Activated naive CD4-positive, alpha-beta T cell treated with anti-CD3 and anti-CD28 coated beads for 36 hours (primary cell): ENCODE data around the gene MED12L. TPM values are rescaled to one million over a fixed set of nuclear protein-coding genes. Genes with fewer than 3 reads are reported as not detected.
"Not testable (repeated sequence)": the region's sequence is repeated elsewhere in the genome, so short reads cannot be mapped to it uniquely, and the experiment has no call there.

Experiments used
- CTCF ChIA-PET: fragments of 350-600 bp; sonication (Branson Sonifier 250); formaldehyde crosslinking; loops from one replicate; lab custom pipeline; 2021; ENCODE audit warnings: antibody characterized with exemption; lab: Charles Lee
- DNase-seq: peaks from one replicate; pipeline ENCODE4 v3.0.0-alpha.2; 2020
- H3K27ac Mint-ChIP-seq: one replicate; pipeline ENCODE4 v1.8.0; 2021; ENCODE audit warnings: mild to moderate bottlenecking, mixed read lengths
- H3K27me3 Mint-ChIP-seq: one replicate; pipeline ENCODE4 v1.8.0; 2021; ENCODE audit warnings: low read depth, mixed read lengths
- H3K36me3 Mint-ChIP-seq: one replicate; pipeline ENCODE4 v1.8.0; 2021; ENCODE audit warnings: low read depth, mixed read lengths
- H3K4me1 Mint-ChIP-seq: one replicate; pipeline ENCODE4 v1.8.0; 2021; ENCODE audit warnings: low read depth, mixed read lengths
- H3K4me3 Mint-ChIP-seq: one replicate; pipeline ENCODE4 v1.8.0; 2021; ENCODE audit warnings: mild to moderate bottlenecking, moderate library complexity, mixed read lengths
- H3K9me3 Mint-ChIP-seq: one replicate; pipeline ENCODE4 v1.8.0; 2021; ENCODE audit warnings: mixed read lengths
- intact Hi-C: fragments of 100-400 bp; cut with micrococcal nuclease; formaldehyde crosslinking; loops from one replicate; pipeline ENCODE4 v1.15.1; 2023
- total RNA-seq, 2 experiments: library from RNA; stranded (reverse); gene quantifications; one replicate each; pipeline ENCODE4 v1.2.3, GENCODE V29; 2021

The MED12L gene
- total RNA-seq, 2 experiments from 2014 or later = 1.4 to 2.0 TPM

- H3K9me3 Mint-ChIP-seq = peaks cover 18% of the 10 kb centered on the region
- peaks cover 5% of the 10 kb centered on the region for H3K36me3 Mint-ChIP-seq
- CTCF ChIA-PET = interaction anchor here (0.9 to 8.4 kb wide), 6 partner anchors 6 to 62 kb away, joined by 3 to 248 read pairs (median 63); partner anchors contain the start of gene P2RY14
- H3K4me1 Mint-ChIP-seq = peaks cover 46% of the 10 kb centered on the region
- H3K27ac Mint-ChIP-seq = no peak overlapping the region
- no peaks in the 10 kb centered on the region for H3K27me3 Mint-ChIP-seq
- DNase-seq = no peak
- intact Hi-C loops = loop anchor here (10.0 kb wide), 2 partner anchors 140 to 430 kb away; partner anchors contain the start of gene MED12L
- H3K4me3 Mint-ChIP-seq = no peak overlapping the region
Observed at GRCh38 chr3:151224268-151224866, 138.9 kb downstream of the MED12L start.

DNA sequence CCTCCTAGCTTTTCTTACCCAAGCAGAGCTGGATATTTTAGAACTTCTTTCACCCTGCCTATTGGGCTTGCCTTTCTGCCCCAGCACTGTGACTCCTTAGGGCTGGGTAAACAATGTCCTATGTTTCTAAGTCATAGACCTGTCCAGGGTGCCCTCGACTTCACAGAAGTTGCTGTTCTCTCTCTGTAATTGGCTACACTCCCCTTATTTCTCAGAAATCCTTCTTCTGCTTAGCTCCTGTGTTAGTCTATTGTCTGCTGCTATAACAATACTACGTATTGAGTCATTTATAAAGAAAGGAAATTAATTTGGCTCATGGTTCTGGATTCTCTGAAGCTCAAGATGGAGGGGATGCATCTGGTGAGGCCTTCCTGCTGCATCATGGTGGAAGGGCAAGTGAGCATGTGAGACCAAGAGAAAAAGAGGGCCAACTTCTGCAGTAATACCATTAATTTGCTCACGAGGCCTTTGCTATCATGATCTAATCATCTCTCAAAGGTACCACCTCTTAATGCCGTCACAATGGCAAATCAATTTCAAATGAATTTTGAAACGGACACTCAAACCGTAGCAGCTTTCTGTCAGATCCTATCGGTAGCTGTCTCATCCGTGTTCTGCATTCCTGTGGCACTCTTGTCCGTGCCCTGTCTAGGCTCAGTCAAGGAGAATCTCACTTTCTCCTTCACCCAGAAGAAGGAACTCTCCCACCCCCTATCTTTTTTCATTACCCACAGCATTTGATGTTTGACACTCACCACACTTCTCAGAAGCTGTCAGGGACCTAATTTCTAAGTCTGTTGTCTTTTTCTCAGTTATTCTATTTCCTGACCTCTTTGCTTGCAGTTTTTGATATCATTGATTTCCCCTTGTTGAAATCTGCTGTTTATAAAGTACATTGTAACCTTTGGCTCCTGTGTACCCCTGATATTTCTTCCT, 139.8 kb downstream of the MED12L start:
- H3K9me3 Mint-ChIP-seq = peaks cover 18% of the 10 kb centered on the region
- no peak overlapping the region for H3K4me3 Mint-ChIP-seq
- H3K36me3 Mint-ChIP-seq = peaks cover 5% of the 10 kb centered on the region
- intact Hi-C loops = loop anchor here (5.0 to 10.0 kb wide), 3 partner anchors 141 to 692 kb away; partner anchors contain the start of gene MED12L
- H3K27me3 Mint-ChIP-seq = no peaks in the 10 kb centered on the region
- no peak for DNase-seq
- H3K4me1 Mint-ChIP-seq = peaks cover 48% of the 10 kb centered on the region
- CTCF ChIA-PET = interaction anchor here (0.9 to 8.4 kb wide), 8 partner anchors 7 to 61 kb away, joined by 3 to 248 read pairs (median 22); partner anchors contain the start of gene P2RY14
- peak overlapping the region; percentile 73 for H3K27ac Mint-ChIP-seq

DNA sequence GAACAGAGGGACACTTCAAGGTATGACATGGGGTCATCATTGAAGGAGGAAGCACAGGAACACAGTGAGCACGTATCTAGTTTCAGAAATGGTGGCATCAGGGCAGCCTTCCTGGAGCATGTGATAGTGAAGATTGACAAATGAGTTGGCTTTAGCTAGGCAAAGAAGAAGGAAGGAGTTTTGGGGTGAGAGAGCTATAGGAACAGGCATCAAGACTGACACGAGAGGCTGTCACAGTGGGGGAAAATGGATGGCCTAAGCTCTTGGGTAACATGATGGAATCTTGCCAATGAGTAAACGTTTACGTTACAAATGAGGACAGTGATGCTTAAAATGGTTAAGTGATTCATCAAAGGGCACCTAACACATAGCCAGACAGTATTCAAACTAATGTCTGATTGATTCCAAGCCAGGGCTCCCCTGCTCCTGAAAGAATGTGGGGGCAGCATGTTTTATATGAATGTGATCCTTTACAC, 140.7 kb downstream of the MED12L start:
- H3K27me3 Mint-ChIP-seq = no peaks in the 10 kb centered on the region
- H3K27ac Mint-ChIP-seq = peak overlapping the region; percentile 73
- intact Hi-C loops = loop anchor here (1.0 to 10.0 kb wide), 4 partner anchors 35 to 691 kb away; partner anchors contain the start of gene MED12L
- H3K4me3 Mint-ChIP-seq = no peak overlapping the region
- peak; percentile 39 for DNase-seq
- peaks cover 56% of the 10 kb centered on the region for H3K4me1 Mint-ChIP-seq
- peaks cover 5% of the 10 kb centered on the region for H3K36me3 Mint-ChIP-seq
- CTCF ChIA-PET = interaction anchor here (0.7 to 8.4 kb wide), 12 partner anchors 8 to 101 kb away, joined by 3 to 248 read pairs (median 10); partner anchors contain the start of gene P2RY14
- peaks cover 11% of the 10 kb centered on the region for H3K9me3 Mint-ChIP-seq

- Mint-ChIP-seq H3K27ac (peak overlapping the region; percentile 73), H3K36me3 (peaks cover 5% of the 10 kb centered on the region), H3K27me3 (no peaks in the 10 kb centered on the region), H3K4me3 (no peak overlapping the region), H3K4me1 (peaks cover 62% of the 10 kb centered on the region), H3K9me3 (peaks cover 8% of the 10 kb centered on the region)
- intact Hi-C loops = loop anchor here (1.0 to 10.0 kb wide), 8 partner anchors 16 to 690 kb away; partner anchors contain the start of gene MED12L
- CTCF ChIA-PET = interaction anchor here (0.6 to 8.4 kb wide), 21 partner anchors 9 to 675 kb away, joined by 3 to 248 read pairs (median 10); partner anchors contain the start of gene P2RY14
- no peak for DNase-seq
Observed at GRCh38 chr3:151226825-151227224, 141.4 kb downstream of the MED12L start.

DNA sequence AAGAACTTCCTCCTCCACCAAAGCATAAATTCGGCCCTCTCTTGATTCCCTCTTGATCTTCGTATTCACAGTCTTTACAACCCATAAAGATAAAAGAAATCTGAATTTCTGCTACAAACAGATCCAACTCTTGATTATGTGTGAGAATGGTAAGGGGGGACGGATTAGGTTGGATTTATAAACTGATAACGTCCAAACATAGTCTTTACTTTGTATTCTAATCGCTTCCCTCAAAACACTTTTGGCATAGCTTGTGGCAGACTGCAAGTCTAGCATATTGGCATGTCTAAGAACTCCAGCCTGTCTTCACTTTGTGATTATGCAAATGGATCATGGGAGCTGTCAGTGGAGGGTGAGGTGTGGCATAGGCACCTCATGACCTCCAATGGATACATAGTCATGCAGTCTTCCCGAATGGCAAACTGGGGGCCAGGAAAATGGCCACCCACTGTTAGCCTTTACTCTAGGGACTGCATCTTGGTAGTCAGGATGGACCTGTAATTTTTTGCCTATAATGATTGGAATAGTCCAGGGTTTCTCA, 141.9 kb downstream of the MED12L start:
- H3K4me3 Mint-ChIP-seq = no peak overlapping the region
- no peaks in the 10 kb centered on the region for H3K27me3 Mint-ChIP-seq
- CTCF ChIA-PET = interaction anchor here (0.6 to 8.4 kb wide), 29 partner anchors 9 to 675 kb away, joined by 3 to 248 read pairs (median 9); partner anchors contain the start of gene P2RY14
- no peak for DNase-seq
- intact Hi-C loops = loop anchor here (1.0 to 10.0 kb wide), 7 partner anchors 16 to 690 kb away; partner anchors contain the start of gene MED12L
- H3K36me3 Mint-ChIP-seq = peaks cover 2% of the 10 kb centered on the region
- peaks cover 2% of the 10 kb centered on the region for H3K9me3 Mint-ChIP-seq
- peak overlapping the region; percentile 62 for H3K27ac Mint-ChIP-seq
- peaks cover 62% of the 10 kb centered on the region for H3K4me1 Mint-ChIP-seq

DNA sequence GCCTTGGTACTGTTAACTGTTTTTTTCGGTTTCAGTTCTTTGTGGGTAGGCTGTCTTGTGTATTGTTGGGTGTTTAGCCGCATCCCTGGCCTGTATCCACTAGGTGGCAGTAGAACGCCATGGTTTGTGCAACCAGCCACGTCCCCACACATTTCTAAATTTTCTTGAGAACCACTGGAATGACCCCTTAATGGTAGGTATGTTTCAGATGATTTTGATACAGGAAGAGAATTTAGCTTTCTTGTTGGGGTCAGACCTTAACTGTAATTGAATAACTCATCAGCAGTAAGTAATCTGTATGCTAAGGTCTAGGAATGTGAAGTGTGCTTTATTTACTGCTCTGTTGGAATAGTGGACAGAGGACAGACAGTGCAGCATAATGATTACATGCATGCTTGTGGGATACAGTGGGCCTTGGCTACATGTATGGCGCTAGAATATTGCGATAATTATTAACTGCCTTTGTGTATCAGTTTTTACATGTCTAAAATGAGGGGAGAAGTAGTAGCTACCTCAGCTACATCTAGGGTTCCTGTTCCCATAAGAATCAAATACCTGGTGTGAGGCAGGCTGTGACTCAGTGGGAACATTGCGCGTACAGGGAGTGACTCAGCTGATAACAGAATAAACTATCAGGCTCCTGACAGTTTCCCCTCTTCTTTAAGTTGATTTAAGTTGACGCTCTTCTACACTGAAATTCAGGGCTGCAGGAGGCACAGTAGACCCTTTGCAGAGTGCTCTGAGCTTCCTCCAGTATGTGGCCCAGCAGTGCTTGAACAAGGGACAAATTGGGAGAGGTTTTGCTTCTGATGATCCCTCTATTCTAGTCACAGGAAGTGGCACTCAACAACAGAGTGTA, 142.6 kb downstream of the MED12L start:
- Mint-ChIP-seq H3K4me1 (peaks cover 62% of the 10 kb centered on the region), H3K36me3 (no peaks in the 10 kb centered on the region), H3K27ac (peak overlapping the region; percentile 62), H3K27me3 (no peaks in the 10 kb centered on the region), H3K4me3 (no peak overlapping the region), H3K9me3 (no peaks in the 10 kb centered on the region)
- intact Hi-C loops = loop anchor here (1.0 to 10.0 kb wide), 11 partner anchors 17 to 689 kb away; partner anchors contain the start of genes MED12L and P2RY14
- DNase-seq = peak; percentile 90
- CTCF ChIA-PET = interaction anchor here (0.6 to 8.4 kb wide), 38 partner anchors 10 to 670 kb away, joined by 3 to 248 read pairs (median 6); partner anchors contain the start of genes GPR171 and P2RY14

GRCh38 chr3:151228666-151229040, 143.2 kb downstream of the MED12L start:
- H3K4me1 Mint-ChIP-seq = peaks cover 62% of the 10 kb centered on the region
- H3K27me3 Mint-ChIP-seq = no peaks in the 10 kb centered on the region
- H3K9me3 Mint-ChIP-seq = no peaks in the 10 kb centered on the region
- H3K36me3 Mint-ChIP-seq = no peaks in the 10 kb centered on the region
- H3K4me3 Mint-ChIP-seq = no peak overlapping the region
- CTCF ChIA-PET = interaction anchor here (0.6 to 8.4 kb wide), 32 partner anchors 10 to 671 kb away, joined by 3 to 248 read pairs (median 8); partner anchors contain the start of genes GPR171 and P2RY14
- peak overlapping the region; percentile 19 for H3K27ac Mint-ChIP-seq
- DNase-seq = no peak
- intact Hi-C loops = loop anchor here (1.0 to 10.0 kb wide), 7 partner anchors 50 to 689 kb away; partner anchors contain the start of genes MED12L and P2RY14

DNA sequence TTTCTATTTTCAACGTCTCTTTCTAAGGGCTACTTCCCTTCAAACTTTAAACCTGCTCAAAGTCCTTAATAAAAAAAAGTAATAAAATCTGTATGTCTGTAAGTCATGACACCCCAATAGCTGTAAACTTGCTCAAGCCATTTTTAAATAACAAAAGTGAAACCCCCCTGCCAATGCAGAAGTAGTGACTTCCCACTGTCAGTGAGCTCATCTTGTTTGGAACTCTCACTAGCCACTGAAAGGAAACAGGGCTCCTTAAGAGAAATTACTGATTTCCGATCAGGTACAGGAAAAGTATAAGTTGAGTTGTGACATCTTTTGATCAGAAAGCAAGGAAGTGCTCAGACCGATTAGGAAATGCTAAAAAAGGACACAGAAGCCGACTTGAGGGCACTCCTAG, 145.2 kb downstream of the MED12L start:
- H3K4me3 Mint-ChIP-seq = peak overlapping the region; percentile 45
- peak overlapping the region; percentile 78 for H3K27ac Mint-ChIP-seq
- no peaks in the 10 kb centered on the region for H3K9me3 Mint-ChIP-seq
- DNase-seq = peak; percentile 27
- H3K36me3 Mint-ChIP-seq = no peaks in the 10 kb centered on the region
- H3K27me3 Mint-ChIP-seq = no peaks in the 10 kb centered on the region
- intact Hi-C loops = loop anchor here (1.0 kb wide), 1 partner anchor 75 kb away; no protein-coding TSS in a partner anchor
- peaks cover 52% of the 10 kb centered on the region for H3K4me1 Mint-ChIP-seq
- CTCF ChIA-PET = interaction anchor here (7.1 to 8.4 kb wide), 3 partner anchors 22 to 61 kb away, joined by 96 to 248 read pairs (median 124); partner anchors contain the start of gene P2RY14

GRCh38 chr3:151232403-151232802, 146.9 kb downstream of the MED12L start:
- H3K27me3 Mint-ChIP-seq, DNase-seq, H3K9me3 Mint-ChIP-seq, H3K36me3 Mint-ChIP-seq, H3K4me3 Mint-ChIP-seq, intact Hi-C loops: not testable (repeated sequence)
- H3K4me1 Mint-ChIP-seq = peaks cover 34% of the 10 kb centered on the region
- CTCF ChIA-PET = interaction anchor here (1.6 kb wide), 2 partner anchors 50 to 64 kb away, joined by 4 to 9 read pairs; no protein-coding TSS in a partner anchor
- H3K27ac Mint-ChIP-seq = peak overlapping the region; percentile 26

DNA sequence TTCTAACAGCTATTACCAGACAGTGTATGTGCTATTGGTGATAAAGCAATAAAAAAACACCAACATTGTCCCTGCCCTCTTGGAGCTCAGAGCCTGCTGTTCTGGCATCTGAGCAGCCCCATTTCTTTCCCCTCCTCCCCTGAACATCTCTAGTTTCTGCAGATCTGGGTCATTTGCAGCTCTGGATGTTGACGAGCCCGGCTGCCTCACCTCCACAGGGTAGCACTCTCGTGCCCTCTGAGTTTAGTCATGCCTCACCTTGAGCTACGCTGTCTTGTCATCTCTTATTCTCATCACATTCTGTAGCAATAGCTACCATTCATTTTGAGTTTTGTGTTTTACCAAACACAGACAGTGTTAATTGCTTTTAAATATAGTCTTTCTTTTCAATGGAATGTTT, 147.5 kb downstream of the MED12L start:
- intact Hi-C loops = no loop called here
- no peak overlapping the region for H3K27ac Mint-ChIP-seq
- CTCF ChIA-PET = interaction anchor here (1.6 kb wide), 2 partner anchors 50 to 65 kb away, joined by 4 to 9 read pairs; no protein-coding TSS in a partner anchor
- no peak overlapping the region for H3K4me3 Mint-ChIP-seq
- no peaks in the 10 kb centered on the region for H3K36me3 Mint-ChIP-seq
- peaks cover 28% of the 10 kb centered on the region for H3K4me1 Mint-ChIP-seq
- no peaks in the 10 kb centered on the region for H3K9me3 Mint-ChIP-seq
- no peak for DNase-seq
- no peaks in the 10 kb centered on the region for H3K27me3 Mint-ChIP-seq
